Esophagus muscularis mucosa (tissue), 4 donors: ENCODE measurements around the gene RORC. TPM values are rescaled to one million over a fixed set of nuclear protein-coding genes. Genes with fewer than 3 reads are reported as not detected.

Source experiments
- DNase-seq: peaks from one replicate; pipeline ENCODE4 v3.0.0-alpha.2; 2017; ENCODE audit errors: extremely low spot score
- H3K27ac ChIP-seq, 4 donors: fragments of 200-600 bp; sonication (generic); replicated peaks in 1 of 4; 1 replicate in 3 of 4; 2 replicates in 1 of 4; pipeline ENCODE4 v1.5.1; 2016 to 2019; ENCODE audit warnings: mild to moderate bottlenecking in 1 of 4
- H3K27me3 ChIP-seq, 4 donors: fragments of 200-600 bp; sonication (generic); one replicate each; pipeline versions ENCODE4 v1.5.1 to v1.6.0; 2016 to 2019
- H3K36me3 ChIP-seq, 4 donors: fragments of 200-600 bp; sonication (generic); one replicate each; pipeline ENCODE4 v1.5.1; 2016 to 2019
- H3K4me1 ChIP-seq, 4 donors: fragments of 200-600 bp; sonication (generic); one replicate each; pipeline ENCODE4 v1.5.1; 2016 to 2019
- H3K4me3 ChIP-seq, 4 donors: fragments of 200-600 bp; sonication (generic); 1 replicate in 2 of 4; 2 replicates in 2 of 4; pipeline ENCODE4 v1.5.1; 2016 to 2019; ENCODE audit warnings: mild to moderate bottlenecking in 4 of 4, moderate library complexity in 1 of 4
- H3K9me3 ChIP-seq, 4 donors: fragments of 200-600 bp; sonication (generic); 1 replicate in 3 of 4; 2 replicates in 1 of 4; pipeline ENCODE4 v1.5.1; 2016 to 2019
- CTCF ChIP-seq, 3 experiments: fragments of 200-600 bp in 2 of 3; fragments of 450-650 bp in 1 of 3; sonication (generic) in 2 of 3; IDR thresholded peaks; one replicate each; pipeline ENCODE4 v1.5.1; 2017 to 2019; ENCODE audit warnings: antibody characterized with exemption in 3 of 3, mild to moderate bottlenecking in 2 of 3, moderate library complexity in 1 of 3
- EP300 ChIP-seq: sonication (generic); formaldehyde crosslinking; IDR thresholded peaks from one replicate; pipeline ENCODE4 v1.6.1; 2017; ENCODE audit warnings: antibody characterized with exemption
- POLR2A ChIP-seq: fragments of 450-650 bp; IDR thresholded peaks from one replicate; pipeline ENCODE4 v1.6.1; 2017; ENCODE audit warnings: antibody characterized with exemption, moderate library complexity, mild to moderate bottlenecking, low read depth
- POLR2AphosphoS5 ChIP-seq, 2 donors: sonication (generic); formaldehyde crosslinking; IDR thresholded peaks; one replicate each; pipeline ENCODE4 v1.6.1; 2017; ENCODE audit warnings: antibody characterized with exemption in 2 of 2
- WGBS: methylation state at CpG from one replicate; pipeline ENCODE4 v1.1.5; 2018; 5-methylcytosine and 5-hydroxymethylcytosine counted together
- intact Hi-C: fragments of 100-400 bp; cut with DNase I; formaldehyde crosslinking; loops from one replicate; pipeline ENCODE4 v1.15.1; 2023
- total RNA-seq, 4 donors: library from RNA; depleted of rRNA; stranded (reverse); fragments of >200 nt; gene quantifications; one replicate each; pipeline versions ENCODE4 v1.1.0 to v1.2.1, GENCODE V29; 2016

Gene RORC
- total RNA-seq, 4 donors from 2014 or later: 0.11 to 0.17 TPM; not detected in 2

GRCh38 chr1:151837884-151838221 lies 6.3 kb upstream of the RORC start:
- intact Hi-C loops: loop anchor here (10.0 kb wide), 1 partner anchor 73 kb away; the partner anchor contains the start of gene MRPL9
- no peak for DNase-seq
- WGBS: 0% methylated on average over 1 of the region's 26 CpGs
- Histone ChIP-seq H3K9me3 (no peaks in the 10 kb centered on the region), H3K36me3 (no peaks in the 10 kb centered on the region), H3K27ac (peak overlapping the region in 1 of 4 donors; percentile 26), H3K4me3 (peak overlapping the region; percentile 56 to 65 (median 56)), H3K27me3 (peaks cover 8 to 69% (median 21%) of the 10 kb centered on the region in 4 donors), H3K4me1 (peaks cover 22 to 33% (median 33%) of the 10 kb centered on the region in 4 donors)
- TF ChIP-seq CTCF (IDR thresholded peaks at IDR 0.05): no peak
- no peak for TF ChIP-seq POLR2AphosphoS5 (IDR thresholded peaks at IDR 0.05)
- TF ChIP-seq EP300: no peak
- no peak for TF ChIP-seq POLR2A

DNA sequence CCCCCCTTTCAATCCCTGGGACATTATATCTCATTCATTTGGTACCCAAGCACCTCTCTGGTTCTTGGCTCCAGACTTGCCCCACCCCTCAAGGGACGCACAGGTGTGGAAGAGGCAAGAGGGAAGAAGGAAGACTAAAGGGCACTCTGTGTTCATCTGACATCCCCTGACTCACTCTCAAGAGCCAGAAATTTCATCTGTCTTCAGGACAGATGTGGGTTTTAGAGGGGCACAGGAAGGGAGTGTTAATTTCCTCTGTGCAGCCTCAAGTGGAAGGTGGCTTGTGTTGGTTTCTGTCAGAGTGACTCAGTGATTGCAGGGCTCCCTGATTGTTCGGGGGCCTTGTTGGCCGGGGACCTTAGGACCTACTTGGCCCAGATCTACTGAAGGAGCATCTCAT lies 5.6 kb upstream of the RORC start:
- TF ChIP-seq POLR2A: no peak
- DNase-seq: no peak
- no peaks in the 10 kb centered on the region for H3K36me3 ChIP-seq
- peaks cover 25 to 40% (median 39%) of the 10 kb centered on the region in 4 donors for H3K4me1 ChIP-seq
- intact Hi-C loops: loop anchor here (10.0 kb wide), 1 partner anchor 72 kb away; the partner anchor contains the start of gene MRPL9
- no peaks in the 10 kb centered on the region for H3K9me3 ChIP-seq
- H3K27me3 ChIP-seq: peaks cover 8 to 69% (median 21%) of the 10 kb centered on the region in 4 donors
- H3K27ac ChIP-seq: no peak overlapping the region
- 63% methylated on average over 2 of the region's 3 CpGs for WGBS
- no peak overlapping the region for H3K4me3 ChIP-seq

- TF ChIP-seq EP300 (no peak), POLR2A (no peak), POLR2AphosphoS5 (IDR thresholded peaks at IDR 0.05) (no peak), CTCF (IDR thresholded peaks at IDR 0.05) (no peak)
- peaks cover 8 to 72% (median 21%) of the 10 kb centered on the region in 4 donors for H3K27me3 ChIP-seq
- no peaks in the 10 kb centered on the region for H3K9me3 ChIP-seq
- no peak overlapping the region for H3K27ac ChIP-seq
- peaks cover 26 to 40% (median 39%) of the 10 kb centered on the region in 4 donors for H3K4me1 ChIP-seq
- intact Hi-C loops: loop anchor here (10.0 kb wide), 1 partner anchor 71 kb away; the partner anchor contains the start of gene MRPL9
- no peak for DNase-seq
- WGBS: 96% methylated on average over 7 of the region's 7 CpGs
- H3K4me3 ChIP-seq: no peak overlapping the region
- H3K36me3 ChIP-seq: no peaks in the 10 kb centered on the region
These were observed 4.0 kb upstream of the RORC start for GRCh38 chr1:151835596-151835995.

DNA sequence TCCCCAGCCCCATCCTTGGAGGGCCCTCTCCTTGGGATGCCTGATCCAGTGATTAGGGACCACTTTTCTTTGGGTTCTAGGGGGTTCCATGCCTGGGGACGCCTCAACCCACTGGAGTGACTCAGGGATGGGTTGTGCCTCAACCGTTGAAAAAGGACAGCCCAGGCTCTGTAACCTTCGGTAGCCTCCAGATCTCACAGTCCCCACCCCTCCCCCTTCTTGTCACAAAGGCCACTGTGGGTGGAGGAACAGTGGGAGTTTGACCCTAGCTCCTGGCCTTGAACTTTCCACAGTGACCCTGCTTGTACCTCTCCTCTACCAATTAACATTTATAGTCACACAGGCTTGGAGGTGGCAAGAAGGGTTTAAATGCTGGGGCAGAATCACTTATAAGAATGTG lies 2.6 kb upstream of the RORC start:
- peaks cover 26 to 32% (median 31%) of the 10 kb centered on the region in 4 donors for H3K4me1 ChIP-seq
- TF ChIP-seq POLR2A (no peak), CTCF (IDR thresholded peaks at IDR 0.05) (no peak), EP300 (no peak), POLR2AphosphoS5 (IDR thresholded peaks at IDR 0.05) (no peak)
- no peak overlapping the region for H3K27ac ChIP-seq
- no peaks in the 10 kb centered on the region for H3K36me3 ChIP-seq
- WGBS: 57% methylated on average over 3 of the region's 3 CpGs
- no peak for DNase-seq
- H3K4me3 ChIP-seq: no peak overlapping the region
- no peaks in the 10 kb centered on the region for H3K9me3 ChIP-seq
- H3K27me3 ChIP-seq: peaks cover 8 to 63% (median 13%) of the 10 kb centered on the region in 4 donors
- intact Hi-C loops: loop anchor here (10.0 kb wide), 1 partner anchor 69 kb away; the partner anchor contains the start of gene MRPL9

GRCh38 chr1:151833172-151833900 lies 1.7 kb upstream of the RORC start:
- Histone ChIP-seq H3K36me3 (no peaks in the 10 kb centered on the region), H3K4me3 (no peak overlapping the region), H3K9me3 (no peaks in the 10 kb centered on the region), H3K4me1 (peaks cover 19 to 32% (median 31%) of the 10 kb centered on the region in 4 donors), H3K27me3 (peaks cover 4 to 54% (median 5%) of the 10 kb centered on the region in 4 donors), H3K27ac (no peak overlapping the region)
- no peak for TF ChIP-seq POLR2AphosphoS5 (IDR thresholded peaks at IDR 0.05)
- no peak for TF ChIP-seq EP300
- TF ChIP-seq CTCF (IDR thresholded peaks at IDR 0.05): no peak
- 89% methylated on average over 7 of the region's 8 CpGs for WGBS
- intact Hi-C loops: loop anchor here (10.0 kb wide), 1 partner anchor 69 kb away; the partner anchor contains the start of gene MRPL9
- DNase-seq: no peak
